Measurements from ENCODE around the gene RAP1A.

DNA sequence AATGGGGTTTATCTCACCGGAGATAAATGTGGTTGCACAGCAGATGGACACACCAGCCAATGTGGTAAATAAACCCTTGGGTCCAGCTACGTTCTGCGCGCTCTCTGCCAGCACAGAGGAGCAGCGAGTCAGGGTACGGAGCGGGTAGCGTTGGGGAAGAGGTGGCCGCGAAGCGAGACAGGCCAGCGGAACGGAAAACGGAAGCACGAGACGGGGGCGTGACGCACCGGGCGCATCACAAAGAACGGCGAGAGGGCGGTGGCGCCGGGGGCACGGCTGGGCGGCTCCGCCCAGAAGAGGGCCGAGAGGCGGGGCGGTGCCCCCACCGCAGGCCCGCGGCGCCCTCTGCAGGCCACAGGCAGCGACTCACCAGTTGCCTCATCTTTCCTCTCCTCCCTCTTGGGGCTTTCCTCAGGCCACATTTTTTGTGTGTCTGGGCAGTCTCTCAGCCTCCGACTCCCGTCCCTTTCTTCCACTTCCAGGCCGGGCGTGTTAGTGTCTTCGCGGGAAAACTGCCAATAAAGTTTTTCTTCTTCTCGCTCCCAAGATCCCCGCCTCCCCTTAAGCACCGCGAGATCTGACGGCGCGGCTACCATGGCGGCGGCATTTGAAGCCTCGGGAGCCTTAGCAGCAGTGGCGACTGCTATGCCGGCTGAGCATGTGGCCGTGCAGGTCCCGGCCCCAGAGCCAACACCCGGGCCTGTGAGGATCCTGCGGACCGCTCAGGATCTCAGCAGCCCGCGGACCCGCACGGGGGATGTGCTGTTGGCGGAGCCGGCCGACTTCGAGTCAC, 135.9 kb downstream of the RAP1A start, which contains the start of gene DDX20:
- TF ChIP-seq, protein P1, sequence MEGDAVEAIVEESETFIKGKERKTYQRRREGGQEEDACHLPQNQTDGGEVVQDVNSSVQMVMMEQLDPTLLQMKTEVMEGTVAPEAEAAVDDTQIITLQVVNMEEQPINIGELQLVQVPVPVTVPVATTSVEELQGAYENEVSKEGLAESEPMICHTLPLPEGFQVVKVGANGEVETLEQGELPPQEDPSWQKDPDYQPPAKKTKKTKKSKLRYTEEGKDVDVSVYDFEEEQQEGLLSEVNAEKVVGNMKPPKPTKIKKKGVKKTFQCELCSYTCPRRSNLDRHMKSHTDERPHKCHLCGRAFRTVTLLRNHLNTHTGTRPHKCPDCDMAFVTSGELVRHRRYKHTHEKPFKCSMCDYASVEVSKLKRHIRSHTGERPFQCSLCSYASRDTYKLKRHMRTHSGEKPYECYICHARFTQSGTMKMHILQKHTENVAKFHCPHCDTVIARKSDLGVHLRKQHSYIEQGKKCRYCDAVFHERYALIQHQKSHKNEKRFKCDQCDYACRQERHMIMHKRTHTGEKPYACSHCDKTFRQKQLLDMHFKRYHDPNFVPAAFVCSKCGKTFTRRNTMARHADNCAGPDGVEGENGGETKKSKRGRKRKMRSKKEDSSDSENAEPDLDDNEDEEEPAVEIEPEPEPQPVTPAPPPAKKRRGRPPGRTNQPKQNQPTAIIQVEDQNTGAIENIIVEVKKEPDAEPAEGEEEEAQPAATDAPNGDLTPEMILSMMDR (conservative IDR thresholded peaks at IDR 0.05; ENCODE audit: low read depth, low read length): peak; percentile 83
- no peak for TF ChIP-seq EZH2 (IDR thresholded peaks at IDR 0.05; ENCODE audit: borderline replicate concordance, low read depth, low read length, poor library complexity, severe bottlenecking)

Data from A673 (cell line).